HEK293 (cell line): ENCODE results near the gene GAS7.

Source experiments
- EGR2 ChIP-seq: fragments of 450-650 bp; formaldehyde crosslinking; IDR thresholded peaks from 2 replicates; pipeline ENCODE4 v1.5.1; 2016; ENCODE audit warnings: low read depth, missing biosample characterization, missing genetic modification characterization
- GLIS1 ChIP-seq: fragments of 450-650 bp; formaldehyde crosslinking; IDR thresholded peaks from 2 replicates; pipeline ENCODE4 v1.5.1; 2016; ENCODE audit warnings: missing biosample characterization, missing genetic modification characterization
- YY1 ChIP-seq: fragments of 450-650 bp; formaldehyde crosslinking; IDR thresholded peaks from 2 replicates; pipeline ENCODE4 v1.5.1; 2018; ENCODE audit warnings: missing biosample characterization, missing genetic modification characterization
- ZNF138 ChIP-seq: fragments of 450-650 bp; formaldehyde crosslinking; IDR thresholded peaks from 2 replicates; pipeline ENCODE4 v1.5.1; 2016; ENCODE audit warnings: missing biosample characterization, missing genetic modification characterization, borderline replicate concordance
- ZNF292 ChIP-seq: fragments of 450-650 bp; formaldehyde crosslinking; IDR thresholded peaks from 2 replicates; pipeline ENCODE4 v1.5.1; 2016; ENCODE audit warnings: low read depth, missing biosample characterization, missing genetic modification characterization, borderline replicate concordance
- ZNF558 ChIP-seq: fragments of 450-650 bp; formaldehyde crosslinking; IDR thresholded peaks from 2 replicates; pipeline ENCODE4 v1.5.1; 2016; ENCODE audit warnings: missing biosample characterization, missing genetic modification characterization
- TF ChIP-seq, protein P1 (sequence below): fragments of 450-650 bp; formaldehyde crosslinking; IDR thresholded peaks from 2 replicates; pipeline ENCODE4 v1.5.1; 2016; ENCODE audit warnings: missing biosample characterization, missing genetic modification characterization
- TF ChIP-seq, protein P2 (sequence below): fragments of 450-650 bp; formaldehyde crosslinking; IDR thresholded peaks from 2 replicates; pipeline ENCODE4 v1.5.1; 2016; ENCODE audit warnings: missing biosample characterization, missing genetic modification characterization, low read depth
- TF ChIP-seq, protein P3 (sequence below): IDR thresholded peaks from 2 replicates; pipeline ENCODE4 v1.6.1; 2011; ENCODE audit warnings: mild to moderate bottlenecking, low read depth, low read length, borderline replicate concordance

DNA sequence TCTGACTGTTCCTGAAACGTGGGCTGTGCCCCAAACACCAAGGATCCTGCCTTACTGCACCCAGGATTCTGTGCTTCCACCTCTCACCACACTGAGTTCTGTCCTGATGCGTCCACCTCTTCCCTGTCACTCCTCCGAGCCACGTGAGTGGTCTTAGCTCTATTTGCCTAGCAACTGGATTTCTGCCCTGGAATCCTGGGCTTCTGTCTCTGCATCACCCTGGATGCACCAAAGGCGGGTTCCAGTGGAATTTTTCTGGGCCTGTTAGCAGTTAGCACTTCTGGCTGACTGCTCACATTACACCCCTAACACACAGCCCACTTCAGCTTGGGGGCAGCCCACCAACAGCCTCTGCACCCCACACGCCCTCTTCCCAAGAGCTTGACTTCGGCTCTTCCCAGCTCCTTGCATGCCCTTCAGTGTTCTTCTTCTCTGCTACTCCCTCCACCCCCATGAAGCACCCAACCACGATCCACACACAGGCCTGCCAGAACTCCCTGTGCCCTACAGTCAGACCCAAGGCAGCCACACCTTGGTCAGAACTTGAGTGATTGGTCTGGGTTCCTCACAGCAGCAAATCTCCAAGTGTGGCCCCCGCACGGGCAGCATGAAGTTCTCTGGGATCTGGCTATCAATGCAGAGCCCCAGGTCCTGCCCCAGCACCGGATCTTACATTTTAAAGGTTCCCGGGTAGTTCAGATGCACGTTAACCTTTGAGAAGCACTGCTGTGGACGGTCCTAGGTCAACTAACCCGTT lies 163.5 kb downstream of the GAS7 start:
- TF ChIP-seq, protein P1, sequence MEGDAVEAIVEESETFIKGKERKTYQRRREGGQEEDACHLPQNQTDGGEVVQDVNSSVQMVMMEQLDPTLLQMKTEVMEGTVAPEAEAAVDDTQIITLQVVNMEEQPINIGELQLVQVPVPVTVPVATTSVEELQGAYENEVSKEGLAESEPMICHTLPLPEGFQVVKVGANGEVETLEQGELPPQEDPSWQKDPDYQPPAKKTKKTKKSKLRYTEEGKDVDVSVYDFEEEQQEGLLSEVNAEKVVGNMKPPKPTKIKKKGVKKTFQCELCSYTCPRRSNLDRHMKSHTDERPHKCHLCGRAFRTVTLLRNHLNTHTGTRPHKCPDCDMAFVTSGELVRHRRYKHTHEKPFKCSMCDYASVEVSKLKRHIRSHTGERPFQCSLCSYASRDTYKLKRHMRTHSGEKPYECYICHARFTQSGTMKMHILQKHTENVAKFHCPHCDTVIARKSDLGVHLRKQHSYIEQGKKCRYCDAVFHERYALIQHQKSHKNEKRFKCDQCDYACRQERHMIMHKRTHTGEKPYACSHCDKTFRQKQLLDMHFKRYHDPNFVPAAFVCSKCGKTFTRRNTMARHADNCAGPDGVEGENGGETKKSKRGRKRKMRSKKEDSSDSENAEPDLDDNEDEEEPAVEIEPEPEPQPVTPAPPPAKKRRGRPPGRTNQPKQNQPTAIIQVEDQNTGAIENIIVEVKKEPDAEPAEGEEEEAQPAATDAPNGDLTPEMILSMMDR = no peak
- TF ChIP-seq, protein P2, sequence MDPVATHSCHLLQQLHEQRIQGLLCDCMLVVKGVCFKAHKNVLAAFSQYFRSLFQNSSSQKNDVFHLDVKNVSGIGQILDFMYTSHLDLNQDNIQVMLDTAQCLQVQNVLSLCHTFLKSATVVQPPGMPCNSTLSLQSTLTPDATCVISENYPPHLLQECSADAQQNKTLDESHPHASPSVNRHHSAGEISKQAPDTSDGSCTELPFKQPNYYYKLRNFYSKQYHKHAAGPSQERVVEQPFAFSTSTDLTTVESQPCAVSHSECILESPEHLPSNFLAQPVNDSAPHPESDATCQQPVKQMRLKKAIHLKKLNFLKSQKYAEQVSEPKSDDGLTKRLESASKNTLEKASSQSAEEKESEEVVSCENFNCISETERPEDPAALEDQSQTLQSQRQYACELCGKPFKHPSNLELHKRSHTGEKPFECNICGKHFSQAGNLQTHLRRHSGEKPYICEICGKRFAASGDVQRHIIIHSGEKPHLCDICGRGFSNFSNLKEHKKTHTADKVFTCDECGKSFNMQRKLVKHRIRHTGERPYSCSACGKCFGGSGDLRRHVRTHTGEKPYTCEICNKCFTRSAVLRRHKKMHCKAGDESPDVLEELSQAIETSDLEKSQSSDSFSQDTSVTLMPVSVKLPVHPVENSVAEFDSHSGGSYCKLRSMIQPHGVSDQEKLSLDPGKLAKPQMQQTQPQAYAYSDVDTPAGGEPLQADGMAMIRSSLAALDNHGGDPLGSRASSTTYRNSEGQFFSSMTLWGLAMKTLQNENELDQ (tag by site-specific recombination) = no peak
- TF ChIP-seq GLIS1 (tag by site-specific recombination) (no peak), ZNF138 (tag by site-specific recombination) (no peak), YY1 (tag by site-specific recombination) (no peak), ZNF558 (no peak), EGR2 (tag by site-specific recombination) (no peak), ZNF292 (tag by site-specific recombination) (no peak)
- TF ChIP-seq, protein P3, sequence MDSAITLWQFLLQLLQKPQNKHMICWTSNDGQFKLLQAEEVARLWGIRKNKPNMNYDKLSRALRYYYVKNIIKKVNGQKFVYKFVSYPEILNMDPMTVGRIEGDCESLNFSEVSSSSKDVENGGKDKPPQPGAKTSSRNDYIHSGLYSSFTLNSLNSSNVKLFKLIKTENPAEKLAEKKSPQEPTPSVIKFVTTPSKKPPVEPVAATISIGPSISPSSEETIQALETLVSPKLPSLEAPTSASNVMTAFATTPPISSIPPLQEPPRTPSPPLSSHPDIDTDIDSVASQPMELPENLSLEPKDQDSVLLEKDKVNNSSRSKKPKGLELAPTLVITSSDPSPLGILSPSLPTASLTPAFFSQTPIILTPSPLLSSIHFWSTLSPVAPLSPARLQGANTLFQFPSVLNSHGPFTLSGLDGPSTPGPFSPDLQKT = no peak
